ENCODE results near the gene MRPS18B. TPM values are rescaled to one million over a fixed set of nuclear protein-coding genes. Genes with fewer than 3 reads are reported as not detected.

MRPS18B gene
- total RNA-seq, 4 donors from 2014 or later: 47.0 to 82.5 (median 64.6) TPM

DNA sequence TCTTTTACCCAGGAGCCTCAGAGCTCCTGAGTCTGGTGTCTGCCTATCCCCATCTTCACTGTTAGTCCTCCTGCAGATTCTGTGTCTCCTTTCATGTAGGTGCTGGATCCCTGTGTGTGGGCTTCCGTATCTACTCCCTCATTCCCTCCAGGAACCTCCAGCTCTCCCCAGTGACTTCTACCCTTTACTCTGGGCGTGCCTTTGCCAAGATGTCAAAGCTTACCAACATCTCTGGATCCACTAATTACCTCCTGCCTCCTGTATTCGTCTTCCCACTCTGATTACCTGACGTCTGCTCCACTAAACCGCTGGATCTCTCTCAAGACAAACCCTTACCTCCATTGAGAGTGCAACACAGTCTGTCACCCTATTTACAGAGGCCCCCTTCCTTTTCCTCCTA is 27.1 kb downstream of the MRPS18B start:
- intact Hi-C loops (cut with DNase I): no loop called here
- Histone ChIP-seq H3K27me3 (no peaks in the 10 kb centered on the region), H3K9me3 (no peaks in the 10 kb centered on the region), H3K4me1 (peaks cover 6 to 18% of the 10 kb centered on the region in 2 donors), H3K36me3 (no peaks in the 10 kb centered on the region), H3K4me3 (replicated peaks in 1 of 3) (no peak overlapping the region), H3K27ac (no peak overlapping the region)
- no peak for TF ChIP-seq POLR2A (IDR thresholded peaks at IDR 0.05)
- TF ChIP-seq, protein P1, sequence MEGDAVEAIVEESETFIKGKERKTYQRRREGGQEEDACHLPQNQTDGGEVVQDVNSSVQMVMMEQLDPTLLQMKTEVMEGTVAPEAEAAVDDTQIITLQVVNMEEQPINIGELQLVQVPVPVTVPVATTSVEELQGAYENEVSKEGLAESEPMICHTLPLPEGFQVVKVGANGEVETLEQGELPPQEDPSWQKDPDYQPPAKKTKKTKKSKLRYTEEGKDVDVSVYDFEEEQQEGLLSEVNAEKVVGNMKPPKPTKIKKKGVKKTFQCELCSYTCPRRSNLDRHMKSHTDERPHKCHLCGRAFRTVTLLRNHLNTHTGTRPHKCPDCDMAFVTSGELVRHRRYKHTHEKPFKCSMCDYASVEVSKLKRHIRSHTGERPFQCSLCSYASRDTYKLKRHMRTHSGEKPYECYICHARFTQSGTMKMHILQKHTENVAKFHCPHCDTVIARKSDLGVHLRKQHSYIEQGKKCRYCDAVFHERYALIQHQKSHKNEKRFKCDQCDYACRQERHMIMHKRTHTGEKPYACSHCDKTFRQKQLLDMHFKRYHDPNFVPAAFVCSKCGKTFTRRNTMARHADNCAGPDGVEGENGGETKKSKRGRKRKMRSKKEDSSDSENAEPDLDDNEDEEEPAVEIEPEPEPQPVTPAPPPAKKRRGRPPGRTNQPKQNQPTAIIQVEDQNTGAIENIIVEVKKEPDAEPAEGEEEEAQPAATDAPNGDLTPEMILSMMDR (IDR thresholded peaks at IDR 0.05): no peak
- no peak for DNase-seq
- WGBS, 2 donors: 83 to 93% methylated on average over 5 of the region's 5 CpGs

DNA sequence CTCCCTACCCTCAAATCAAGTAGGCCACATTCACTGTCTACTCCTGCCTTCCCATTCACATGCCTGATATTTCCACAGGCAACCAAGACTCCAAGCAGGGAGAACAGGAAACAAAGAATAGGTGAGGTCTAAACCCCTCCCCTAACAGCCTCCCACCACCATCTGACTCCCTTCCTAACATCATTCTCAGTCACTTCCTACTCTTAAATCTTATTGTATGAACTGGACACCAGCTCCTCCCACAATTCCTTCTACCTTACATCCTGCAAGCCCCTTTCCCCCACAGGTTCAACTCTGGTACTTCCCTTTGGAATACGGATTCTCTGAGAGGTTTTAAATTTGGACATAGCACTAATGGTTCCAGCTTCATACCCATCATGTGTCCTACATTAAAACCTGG is 28.3 kb downstream of the MRPS18B start:
- Histone ChIP-seq H3K27ac (no peak overlapping the region), H3K36me3 (peaks cover 0 to 4% of the 10 kb centered on the region in 2 donors), H3K9me3 (no peaks in the 10 kb centered on the region), H3K4me1 (peaks cover 6 to 18% of the 10 kb centered on the region in 2 donors), H3K27me3 (no peaks in the 10 kb centered on the region), H3K4me3 (replicated peaks in 1 of 3) (no peak overlapping the region)
- intact Hi-C loops (cut with DNase I): no loop called here
- WGBS, 2 donors: 47 to 66% methylated on average over 1 of the region's 1 CpG
- TF ChIP-seq POLR2A (IDR thresholded peaks at IDR 0.05): no peak
- TF ChIP-seq, protein P1 (IDR thresholded peaks at IDR 0.05): no peak
- no peak for DNase-seq

DNA sequence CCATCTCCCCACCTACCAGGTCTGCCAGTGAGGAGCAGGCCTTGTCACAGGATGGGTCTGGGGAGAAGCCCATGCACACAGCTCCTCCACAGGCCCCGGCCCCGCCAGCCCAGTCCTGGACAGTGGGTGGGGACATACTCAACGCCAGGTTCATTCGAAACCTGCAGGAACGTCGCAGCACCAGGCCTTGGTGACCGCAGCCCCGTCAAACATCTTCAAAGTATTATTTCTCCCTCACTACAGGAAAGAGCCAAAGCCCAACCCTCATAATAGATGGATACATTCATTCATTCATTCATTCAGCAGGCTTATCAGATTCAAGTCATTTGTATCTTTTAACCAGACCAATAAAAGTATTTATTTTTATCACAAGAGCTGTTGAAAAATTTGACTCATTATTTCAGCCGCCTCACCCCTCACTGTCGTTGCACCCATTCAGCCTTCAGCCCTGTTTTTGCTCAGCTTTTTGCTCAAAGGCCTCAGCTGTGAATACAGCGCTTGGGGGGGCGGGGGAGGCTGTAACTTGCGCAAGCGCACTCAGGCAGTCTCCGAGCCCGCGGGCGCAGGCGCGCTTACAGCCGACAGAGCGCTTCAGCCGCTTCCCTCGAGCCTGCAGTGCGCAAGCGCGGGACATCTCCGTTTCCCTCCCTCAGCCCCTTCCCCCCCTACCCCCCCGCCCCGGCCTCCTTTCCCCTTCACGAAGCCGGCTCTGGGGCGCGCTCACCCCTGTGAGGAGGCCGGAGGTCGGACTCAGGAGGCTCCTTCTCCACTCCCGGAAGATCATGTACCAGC is 29.0 kb downstream of the MRPS18B start, which contains the start of gene C6orf136:
Gene C6orf136 (plus strand): TSS at position 684 of the 792 bp plus-strand sequence. CDS start 99 bp downstream, at position 783.
- peaks cover 6 to 10% of the 10 kb centered on the region in 2 donors for H3K36me3 ChIP-seq
- 7 to 23% methylated on average over 15 to 28 of the region's 37 CpGs for WGBS, 2 donors

DNA sequence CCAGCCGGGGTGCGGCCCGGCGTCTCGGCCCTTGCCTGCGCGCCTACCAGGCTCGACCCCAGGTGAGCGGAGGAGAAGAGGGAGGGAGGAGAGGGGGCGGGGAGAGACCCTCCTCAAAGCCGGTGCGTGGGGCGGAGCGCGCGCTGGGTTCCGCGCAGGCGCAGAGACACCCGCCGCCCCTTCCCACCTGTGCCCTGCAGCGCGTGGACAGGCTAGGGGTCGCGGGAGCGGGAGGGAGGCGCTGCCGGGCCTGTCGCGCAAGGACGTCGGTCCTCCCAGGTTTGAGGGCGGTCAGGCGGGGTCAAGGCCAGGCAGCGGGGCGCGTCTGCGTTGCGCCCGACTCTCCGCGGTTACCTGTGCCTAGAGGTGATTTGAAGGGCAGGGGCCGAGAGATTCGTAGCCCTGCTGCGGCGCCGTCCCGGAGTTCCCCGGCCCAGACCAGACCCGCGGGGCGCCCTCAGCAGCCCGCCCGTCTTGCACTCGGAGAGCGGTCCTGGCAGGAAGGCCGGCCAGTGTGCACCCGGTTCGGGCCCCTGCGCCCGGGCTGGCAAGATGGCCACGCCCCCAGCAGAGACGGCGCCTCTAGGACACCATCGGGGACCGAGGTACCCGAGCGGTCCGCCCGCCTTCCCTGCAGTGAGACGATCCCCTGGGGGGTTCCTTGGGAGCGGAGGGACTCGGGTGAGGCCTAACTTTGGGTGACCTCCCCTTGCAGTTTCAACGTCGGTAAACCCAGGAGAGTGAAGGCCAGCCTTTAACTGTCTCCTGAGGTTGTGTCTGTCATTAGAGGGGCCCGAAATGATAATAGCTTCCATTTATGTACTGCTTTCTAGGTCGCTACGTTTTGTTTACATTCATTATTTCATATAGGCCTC is 29.8 kb downstream of the MRPS18B start:
- WGBS, 2 donors: 0 to 1% methylated on average over 12 to 33 of the region's 78 CpGs
- peak; percentile 81 for DNase-seq
- H3K4me1 ChIP-seq: peaks cover 6 to 18% of the 10 kb centered on the region in 2 donors

More for the DNA sequence above, 29.0 kb downstream of the MRPS18B start, which contains the start of gene C6orf136:
- Histone ChIP-seq H3K27ac (peak within 1 kb of the TSS; percentile 84 to 95 (median 92)), H3K27me3 (no peaks in the 10 kb centered on the region), H3K4me3 (replicated peaks in 1 of 3) (peak within 1 kb of the TSS; percentile 67 to 83 (median 72)), H3K4me1 (peaks cover 6 to 18% of the 10 kb centered on the region in 2 donors), H3K9me3 (no peaks in the 10 kb centered on the region)
- peak; percentile 94 to 95 for DNase-seq
- intact Hi-C loops (cut with DNase I): no loop called here
- TF ChIP-seq, protein P1 (IDR thresholded peaks at IDR 0.05): no peak
- no peak for TF ChIP-seq POLR2A (IDR thresholded peaks at IDR 0.05)

More for the DNA sequence above, 29.8 kb downstream of the MRPS18B start:
- peak overlapping the region; percentile 67 to 83 (median 72) for H3K4me3 ChIP-seq (replicated peaks in 1 of 3)
- peak overlapping the region; percentile 84 to 95 (median 92) for H3K27ac ChIP-seq
- H3K36me3 ChIP-seq: peaks cover 14 to 18% of the 10 kb centered on the region in 2 donors
- peak in 1 of 2 donors; percentile 75 for TF ChIP-seq POLR2A (IDR thresholded peaks at IDR 0.05)
- TF ChIP-seq, protein P1 (IDR thresholded peaks at IDR 0.05): no peak
- no peaks in the 10 kb centered on the region for H3K9me3 ChIP-seq
- intact Hi-C loops (cut with DNase I): no loop called here
- H3K27me3 ChIP-seq: no peaks in the 10 kb centered on the region
